Superior temporal gyrus (tissue), 1 donor: ENCODE results near the gene KRTDAP.

Experiments used
- DNase-seq: peaks from one replicate; pipeline ENCODE4 v3.0.0-alpha.2; 2016; ENCODE audit errors: extremely low spot score

The KRTDAP gene

GRCh38 chr19:35512831-35513627 lies 22.8 kb upstream of the KRTDAP start:
- no peak for DNase-seq

GRCh38 chr19:35511337-35511736 lies 21.1 kb upstream of the KRTDAP start:
- no peak for DNase-seq

- DNase-seq, result no peak
Observed at GRCh38 chr19:35510626-35510964, 20.3 kb upstream of the KRTDAP start.

GRCh38 chr19:35509861-35510625 lies 19.8 kb upstream of the KRTDAP start:
- DNase-seq, result peak; percentile 73

GRCh38 chr19:35509018-35509652 lies 18.9 kb upstream of the KRTDAP start:
- DNase-seq, result no peak

GRCh38 chr19:35508129-35508528 lies 17.9 kb upstream of the KRTDAP start:
- no peak for DNase-seq

- DNase-seq, result no peak
Observed at GRCh38 chr19:35507561-35507960, 17.3 kb upstream of the KRTDAP start.

GRCh38 chr19:35506011-35506410 lies 15.7 kb upstream of the KRTDAP start:
- no peak for DNase-seq

GRCh38 chr19:35502751-35503150 lies 12.5 kb upstream of the KRTDAP start:
- DNase-seq, result no peak

GRCh38 chr19:35501684-35502083 lies 11.4 kb upstream of the KRTDAP start:
- DNase-seq, result no peak

- DNase-seq, result no peak
Observed at GRCh38 chr19:35500611-35501010, 10.3 kb upstream of the KRTDAP start.

GRCh38 chr19:35498984-35499527 lies 8.8 kb upstream of the KRTDAP start:
- DNase-seq, result no peak

GRCh38 chr19:35498220-35498619 lies 8.0 kb upstream of the KRTDAP start:
- DNase-seq, result no peak

GRCh38 chr19:35497406-35497805 lies 7.1 kb upstream of the KRTDAP start:
- DNase-seq, result no peak

- DNase-seq, result peak; percentile 76
Observed at GRCh38 chr19:35495107-35496064, 5.1 kb upstream of the KRTDAP start.

GRCh38 chr19:35493971-35494370 lies 3.7 kb upstream of the KRTDAP start:
- DNase-seq, result no peak

- no peak for DNase-seq
Observed at GRCh38 chr19:35491836-35492360, 1.6 kb upstream of the KRTDAP start.

GRCh38 chr19:35488677-35489076 lies 1.6 kb downstream of the KRTDAP start:
- DNase-seq, result no peak

GRCh38 chr19:35487656-35488182 lies 2.5 kb downstream of the KRTDAP start:
- DNase-seq, result no peak

- no peak for DNase-seq
Observed at GRCh38 chr19:35486268-35486708, 4.0 kb downstream of the KRTDAP start.
